Skeletal muscle satellite cell (primary cell): ENCODE data around the gene SV2A. TPM values are rescaled to one million over a fixed set of nuclear protein-coding genes. Genes with fewer than 3 reads are reported as not detected.
A peak's percentile ranks its signal among the peaks of the same experiment; 100 is the strongest.
"Not testable (repeated sequence)": the region's sequence is repeated elsewhere in the genome, so short reads cannot be mapped to it uniquely, and the experiment has no call there.

Experiments used
- H3K27me3 ChIP-seq: 2 replicates; pipeline ENCODE4 v1.7.0; 2013; ENCODE audit warnings: low read length; ENCODE audit not compliant: control insufficient read depth, insufficient read depth
- H3K36me3 ChIP-seq: 2 replicates; pipeline ENCODE4 v1.7.0; 2013; ENCODE audit warnings: mild to moderate bottlenecking, control low read depth, low read length; ENCODE audit not compliant: insufficient read depth
- H3K4me1 ChIP-seq: 2 replicates; pipeline ENCODE4 v1.7.0; 2013; ENCODE audit warnings: low read length; ENCODE audit not compliant: control insufficient read depth, insufficient read depth
- H3K4me2 ChIP-seq: 2 replicates; pipeline ENCODE4 v1.7.0; 2013; ENCODE audit warnings: mild to moderate bottlenecking, low read length
- H3K4me3 ChIP-seq: 2 replicates; pipeline ENCODE4 v1.7.0; 2013; ENCODE audit warnings: low read length
- H3K9ac ChIP-seq: 2 replicates; pipeline ENCODE4 v1.7.0; 2013; ENCODE audit warnings: mild to moderate bottlenecking, low read depth, low read length, moderate library complexity
- H3K9me3 ChIP-seq: replicated peaks from 2 replicates; pipeline ENCODE4 v1.7.0; 2013; ENCODE audit warnings: mild to moderate bottlenecking, control low read depth, low read length
- total RNA-seq: library from RNA; depleted of rRNA; stranded (reverse); fragments of >200 nt; gene quantifications from 2 replicates; pipeline ENCODE4 v1.2.3, GENCODE V29; 2012; rRNA removed

SV2A gene
- 2.0 and 6.1 TPM in 2 replicates for total RNA-seq

DNA sequence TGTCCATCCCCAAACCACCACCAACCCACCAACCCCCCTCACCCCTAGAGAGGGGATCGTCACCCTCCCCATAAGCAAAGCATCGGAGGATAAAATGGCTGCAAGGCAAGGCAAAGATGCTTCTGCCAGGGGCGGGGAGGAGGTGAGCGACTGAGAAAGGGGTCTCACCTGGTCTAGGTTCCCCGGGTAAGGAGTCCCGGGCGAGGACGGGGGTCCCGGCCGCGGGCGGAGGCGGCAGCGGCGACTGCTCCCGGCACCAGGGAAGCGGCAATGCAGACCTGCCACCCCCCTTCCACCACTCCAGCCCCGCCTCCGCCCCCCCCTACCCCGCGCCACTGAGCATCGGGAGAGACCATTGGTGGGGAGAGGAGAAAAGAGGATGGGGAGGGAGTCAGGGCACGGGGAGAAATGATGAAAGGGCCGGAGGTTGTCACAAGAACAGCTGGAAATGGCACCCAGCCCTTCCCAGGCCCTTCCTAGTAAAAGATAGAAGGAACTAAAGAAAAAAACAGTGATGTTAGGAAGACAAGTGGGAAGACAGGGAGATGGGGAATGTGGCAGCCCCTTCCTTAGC, at the start of gene SV2A:
SV2A (minus strand) TSS at position 274 of the 574 bp plus-strand sequence. CDS start 4,004 bp downstream, outside the sequence.
- Histone ChIP-seq H3K4me2 (peak within 1 kb of the TSS; percentile 82), H3K36me3 (peaks cover 4% of the 10 kb centered on the region), H3K9me3 (no peaks in the 10 kb centered on the region), H3K27me3 (peaks cover 5% of the 10 kb centered on the region), H3K4me1 (peaks cover 4% of the 10 kb centered on the region), H3K4me3 (peak within 1 kb of the TSS; percentile 76), H3K9ac (peak within 1 kb of the TSS; percentile 73)

GRCh38 chr1:149967041-149967440, 49.4 kb upstream of the SV2A start:
- no peak overlapping the region for H3K9ac ChIP-seq
- H3K27me3 ChIP-seq, result no peaks in the 10 kb centered on the region
- peaks cover 55% of the 10 kb centered on the region for H3K36me3 ChIP-seq
- no peaks in the 10 kb centered on the region for H3K9me3 ChIP-seq
- H3K4me2 ChIP-seq, result no peak overlapping the region
- H3K4me3 ChIP-seq, result no peak overlapping the region
- H3K4me1 ChIP-seq, result no peaks in the 10 kb centered on the region

DNA sequence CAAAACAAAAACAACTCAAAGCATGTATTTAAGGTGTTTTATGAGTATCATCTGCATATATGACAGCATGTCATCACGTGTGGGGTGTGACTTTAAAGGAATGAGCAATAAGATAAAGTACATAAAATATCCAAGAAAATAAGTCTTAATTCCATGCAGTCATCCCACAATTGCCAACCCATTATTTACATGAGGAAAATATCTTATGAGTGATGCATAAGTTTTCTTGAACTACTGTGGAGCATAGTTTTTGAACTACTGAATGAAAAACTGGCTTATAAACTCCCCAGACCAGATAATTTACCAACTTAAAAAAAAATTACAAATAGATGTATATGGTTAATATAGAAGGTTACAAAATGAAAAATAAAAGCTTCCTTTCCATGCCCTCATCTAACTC, 48.8 kb upstream of the SV2A start:
- Histone ChIP-seq H3K9ac (no peak overlapping the region), H3K9me3 (no peaks in the 10 kb centered on the region), H3K27me3 (no peaks in the 10 kb centered on the region), H3K4me3 (no peak overlapping the region), H3K36me3 (peaks cover 54% of the 10 kb centered on the region), H3K4me1 (no peaks in the 10 kb centered on the region), H3K4me2 (no peak overlapping the region)

GRCh38 chr1:149965440-149965839, 47.8 kb upstream of the SV2A start:
- no peak overlapping the region for H3K9ac ChIP-seq
- no peaks in the 10 kb centered on the region for H3K27me3 ChIP-seq
- H3K9me3 ChIP-seq, result no peaks in the 10 kb centered on the region
- H3K36me3 ChIP-seq, result peaks cover 45% of the 10 kb centered on the region
- H3K4me2 ChIP-seq, result no peak overlapping the region
- H3K4me1 ChIP-seq, result no peaks in the 10 kb centered on the region
- H3K4me3 ChIP-seq, result no peak overlapping the region

DNA sequence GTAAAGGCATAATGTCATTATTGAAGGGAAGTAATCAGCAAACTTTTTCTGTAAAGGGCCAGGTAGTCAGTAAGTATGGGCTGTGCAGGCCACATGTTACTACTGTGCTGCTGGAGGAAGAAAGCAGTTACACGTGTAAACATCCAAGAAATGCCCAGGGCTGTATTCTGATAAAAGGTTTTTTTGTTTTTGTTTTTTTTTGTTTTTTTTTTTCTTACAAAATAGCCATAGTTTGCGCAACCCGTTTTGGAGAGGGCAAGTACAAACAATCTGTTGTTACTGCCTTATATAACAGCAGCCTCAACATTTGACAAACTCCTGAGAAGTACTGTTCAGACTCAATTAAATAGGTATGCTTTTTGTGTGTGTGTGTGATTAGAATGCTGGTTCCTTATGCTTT, 45.7 kb upstream of the SV2A start:
- no peaks in the 10 kb centered on the region for H3K9me3 ChIP-seq
- H3K27me3 ChIP-seq, result no peaks in the 10 kb centered on the region
- H3K4me2 ChIP-seq, result no peak overlapping the region
- peaks cover 51% of the 10 kb centered on the region for H3K36me3 ChIP-seq
- H3K9ac ChIP-seq, result no peak overlapping the region
- no peak overlapping the region for H3K4me3 ChIP-seq
- no peaks in the 10 kb centered on the region for H3K4me1 ChIP-seq

GRCh38 chr1:149962736-149963135, 45.1 kb upstream of the SV2A start:
- no peak overlapping the region for H3K4me3 ChIP-seq
- H3K36me3 ChIP-seq, result peaks cover 55% of the 10 kb centered on the region
- no peak overlapping the region for H3K9ac ChIP-seq
- H3K4me1 ChIP-seq, result no peaks in the 10 kb centered on the region
- no peaks in the 10 kb centered on the region for H3K9me3 ChIP-seq
- no peaks in the 10 kb centered on the region for H3K27me3 ChIP-seq
- no peak overlapping the region for H3K4me2 ChIP-seq

GRCh38 chr1:149962039-149962647, 44.5 kb upstream of the SV2A start:
- H3K4me1 ChIP-seq, result no peaks in the 10 kb centered on the region
- H3K9me3 ChIP-seq, result no peaks in the 10 kb centered on the region
- H3K36me3 ChIP-seq, result peaks cover 50% of the 10 kb centered on the region
- no peaks in the 10 kb centered on the region for H3K27me3 ChIP-seq
- H3K4me3 ChIP-seq, result no peak overlapping the region
- no peak overlapping the region for H3K9ac ChIP-seq
- no peak overlapping the region for H3K4me2 ChIP-seq

DNA sequence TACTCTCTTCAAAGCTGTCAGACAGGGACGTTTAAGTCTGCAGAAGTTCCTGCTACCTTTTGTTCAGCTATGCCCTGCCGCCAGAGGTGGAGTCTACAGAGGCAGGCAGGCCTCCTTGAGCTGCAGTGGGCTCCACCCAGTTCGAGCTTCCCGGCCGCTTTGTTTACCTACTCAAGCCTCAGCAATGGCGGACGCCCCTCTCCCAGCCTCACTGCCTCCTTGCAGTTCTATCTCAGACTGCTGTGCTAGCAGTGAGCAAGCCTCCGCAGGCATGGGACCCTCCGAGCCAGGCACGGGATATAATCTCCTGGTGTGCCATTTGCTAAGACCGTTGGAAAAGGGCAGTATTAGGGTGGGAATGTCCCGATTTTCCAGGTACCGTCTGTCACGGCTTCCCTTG, 39.9 kb upstream of the SV2A start:
- H3K4me1 ChIP-seq, H3K4me3 ChIP-seq, H3K27me3 ChIP-seq, H3K9me3 ChIP-seq, H3K9ac ChIP-seq, H3K4me2 ChIP-seq: not testable (repeated sequence)
- peaks cover 21% of the 10 kb centered on the region for H3K36me3 ChIP-seq

DNA sequence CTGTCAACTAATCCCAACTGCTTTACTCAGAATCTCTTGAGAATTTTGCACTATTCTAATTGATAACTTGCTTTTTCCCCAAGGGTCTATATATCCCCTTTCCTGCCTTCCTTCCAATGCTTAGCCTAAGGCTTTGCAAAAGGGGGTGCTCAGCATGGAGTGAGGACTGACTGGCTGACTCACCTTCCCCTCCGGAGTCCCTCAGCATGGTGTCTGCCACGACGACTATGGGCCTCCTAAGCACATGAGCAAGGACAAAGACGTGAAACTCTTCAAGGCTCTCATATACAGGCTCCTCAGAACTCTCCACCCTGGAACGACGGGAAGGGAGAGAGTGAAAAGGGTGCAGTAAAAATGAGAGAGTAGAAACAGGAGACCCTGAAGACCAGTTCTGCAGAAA, 32.3 kb upstream of the SV2A start:
- Histone ChIP-seq H3K27me3 (no peaks in the 10 kb centered on the region), H3K4me3 (no peak overlapping the region), H3K9me3 (no peaks in the 10 kb centered on the region), H3K4me1 (no peaks in the 10 kb centered on the region), H3K9ac (no peak overlapping the region), H3K4me2 (no peak overlapping the region), H3K36me3 (peaks cover 37% of the 10 kb centered on the region)

GRCh38 chr1:149945206-149945605, 27.6 kb upstream of the SV2A start:
- H3K9ac ChIP-seq, result no peak overlapping the region
- H3K4me2 ChIP-seq, result no peak overlapping the region
- peaks cover 46% of the 10 kb centered on the region for H3K36me3 ChIP-seq
- H3K4me3 ChIP-seq, result no peak overlapping the region
- H3K27me3 ChIP-seq, result no peaks in the 10 kb centered on the region
- H3K4me1 ChIP-seq, result no peaks in the 10 kb centered on the region
- no peaks in the 10 kb centered on the region for H3K9me3 ChIP-seq

- H3K4me3 ChIP-seq, result no peak overlapping the region
- H3K9ac ChIP-seq, result no peak overlapping the region
- H3K36me3 ChIP-seq, result peaks cover 27% of the 10 kb centered on the region
- no peaks in the 10 kb centered on the region for H3K9me3 ChIP-seq
- peaks cover 17% of the 10 kb centered on the region for H3K4me1 ChIP-seq
- no peaks in the 10 kb centered on the region for H3K27me3 ChIP-seq
- no peak overlapping the region for H3K4me2 ChIP-seq
Measured at GRCh38 chr1:149942885-149943284, 25.2 kb upstream of the SV2A start.

- Histone ChIP-seq H3K4me1 (peaks cover 23% of the 10 kb centered on the region), H3K9ac (no peak overlapping the region), H3K36me3 (peaks cover 23% of the 10 kb centered on the region), H3K9me3 (no peaks in the 10 kb centered on the region), H3K4me2 (no peak overlapping the region), H3K27me3 (no peaks in the 10 kb centered on the region), H3K4me3 (no peak overlapping the region)
Measured at GRCh38 chr1:149942207-149942606, 24.6 kb upstream of the SV2A start.
